Measurements from ENCODE around the gene GARS1.

DNA sequence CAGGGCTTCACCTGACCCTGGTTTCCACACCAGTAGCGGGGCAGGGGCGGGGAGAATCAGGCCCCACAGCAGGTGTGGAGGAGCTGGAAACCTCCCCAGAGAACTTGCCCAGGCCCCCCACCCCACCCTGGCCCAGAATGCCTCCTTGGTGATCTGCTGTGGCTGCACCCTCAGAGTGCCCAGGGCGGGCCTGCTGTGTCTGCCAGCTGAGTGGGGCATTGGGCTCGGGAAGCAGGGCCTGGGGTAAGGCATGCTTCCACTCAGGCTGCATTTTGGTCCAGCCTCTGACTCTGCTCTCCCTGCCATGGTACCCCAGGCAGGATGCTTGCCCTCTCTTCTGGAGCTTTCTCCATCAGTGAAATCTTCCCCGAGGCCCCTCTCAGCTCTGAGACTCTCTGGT is 88.6 kb downstream of the GARS1 start:
- TF ChIP-seq, protein P1, sequence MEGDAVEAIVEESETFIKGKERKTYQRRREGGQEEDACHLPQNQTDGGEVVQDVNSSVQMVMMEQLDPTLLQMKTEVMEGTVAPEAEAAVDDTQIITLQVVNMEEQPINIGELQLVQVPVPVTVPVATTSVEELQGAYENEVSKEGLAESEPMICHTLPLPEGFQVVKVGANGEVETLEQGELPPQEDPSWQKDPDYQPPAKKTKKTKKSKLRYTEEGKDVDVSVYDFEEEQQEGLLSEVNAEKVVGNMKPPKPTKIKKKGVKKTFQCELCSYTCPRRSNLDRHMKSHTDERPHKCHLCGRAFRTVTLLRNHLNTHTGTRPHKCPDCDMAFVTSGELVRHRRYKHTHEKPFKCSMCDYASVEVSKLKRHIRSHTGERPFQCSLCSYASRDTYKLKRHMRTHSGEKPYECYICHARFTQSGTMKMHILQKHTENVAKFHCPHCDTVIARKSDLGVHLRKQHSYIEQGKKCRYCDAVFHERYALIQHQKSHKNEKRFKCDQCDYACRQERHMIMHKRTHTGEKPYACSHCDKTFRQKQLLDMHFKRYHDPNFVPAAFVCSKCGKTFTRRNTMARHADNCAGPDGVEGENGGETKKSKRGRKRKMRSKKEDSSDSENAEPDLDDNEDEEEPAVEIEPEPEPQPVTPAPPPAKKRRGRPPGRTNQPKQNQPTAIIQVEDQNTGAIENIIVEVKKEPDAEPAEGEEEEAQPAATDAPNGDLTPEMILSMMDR (IDR thresholded peaks at IDR 0.05; ENCODE audit: low read length) = no peak
- no peak for TF ChIP-seq EZH2 (IDR thresholded peaks at IDR 0.05; ENCODE audit: borderline replicate concordance, low read length)
